HG03565 (cell line): ENCODE data around the gene RBM5.
"Not testable (repeated sequence)": the region's sequence is repeated elsewhere in the genome, so short reads cannot be mapped to it uniquely, and the experiment has no call there.

Source experiments
- ATAC-seq: cut with Tn5 transposase; IDR thresholded peaks from one replicate; pipeline ENCODE4 v1.9.1; 2021; ENCODE audit warnings: mild to moderate bottlenecking, moderate library complexity; ENCODE audit not compliant: unreplicated experiment

Gene RBM5

GRCh38 chr3:50088725-50089608 is at the start of gene RBM5:
Gene RBM5 (plus strand): TSS chr3:50088919. CDS start chr3:50090435, 1,516 bp downstream.
- ATAC-seq, result peak; percentile 94

GRCh38 chr3:50044976-50045375 is 43.7 kb upstream of the RBM5 start:
- ATAC-seq, result no peak

- no peak for ATAC-seq
Measured at GRCh38 chr3:50047426-50047825, 41.3 kb upstream of the RBM5 start.

- ATAC-seq, result no peak
Measured at GRCh38 chr3:50050361-50050760, 38.4 kb upstream of the RBM5 start.

GRCh38 chr3:50057756-50058155 is 31.0 kb upstream of the RBM5 start:
- ATAC-seq, result no peak

GRCh38 chr3:50068134-50068533 is 20.6 kb upstream of the RBM5 start:
- ATAC-seq, result no peak

GRCh38 chr3:50078091-50078490 is 10.6 kb upstream of the RBM5 start:
- no peak for ATAC-seq

GRCh38 chr3:50078622-50079021 is 10.1 kb upstream of the RBM5 start:
- ATAC-seq, result no peak

- not testable (repeated sequence) for ATAC-seq
Measured at GRCh38 chr3:50084951-50085350, 3.8 kb upstream of the RBM5 start.

GRCh38 chr3:50089609-50089945 is 858 bp downstream of the RBM5 start:
- ATAC-seq, result no peak

- no peak for ATAC-seq
Measured at GRCh38 chr3:50090984-50091383, 2.3 kb downstream of the RBM5 start.

GRCh38 chr3:50095352-50095998 is 6.8 kb downstream of the RBM5 start:
- ATAC-seq, result no peak

- no peak for ATAC-seq
Measured at GRCh38 chr3:50100386-50100785, 11.7 kb downstream of the RBM5 start.

- ATAC-seq, result no peak
Measured at GRCh38 chr3:50100956-50101845, 12.5 kb downstream of the RBM5 start.

GRCh38 chr3:50102558-50102957 is 13.8 kb downstream of the RBM5 start:
- no peak for ATAC-seq

GRCh38 chr3:50111757-50112156 is 23.0 kb downstream of the RBM5 start:
- no peak for ATAC-seq

- no peak for ATAC-seq
Measured at GRCh38 chr3:50112462-50112861, 23.7 kb downstream of the RBM5 start.

- no peak for ATAC-seq
Measured at GRCh38 chr3:50117120-50117519, 28.4 kb downstream of the RBM5 start.

GRCh38 chr3:50118237-50118636 is 29.5 kb downstream of the RBM5 start:
- ATAC-seq, result no peak

- no peak for ATAC-seq
Measured at GRCh38 chr3:50119786-50120185, 31.1 kb downstream of the RBM5 start.

GRCh38 chr3:50120364-50121071 is 31.8 kb downstream of the RBM5 start:
- ATAC-seq, result no peak
